ENCODE data around the gene JUP. TPM values are rescaled to one million over a fixed set of nuclear protein-coding genes. Genes with fewer than 3 reads are reported as not detected.

Gene JUP
- total and polyA plus RNA-seq, 10 of the 15 experiments (the other 5 are each of a cell fraction or from before 2014, with no cell fraction given), result 1.5 to 36.3 (median 11.6) TPM

DNA sequence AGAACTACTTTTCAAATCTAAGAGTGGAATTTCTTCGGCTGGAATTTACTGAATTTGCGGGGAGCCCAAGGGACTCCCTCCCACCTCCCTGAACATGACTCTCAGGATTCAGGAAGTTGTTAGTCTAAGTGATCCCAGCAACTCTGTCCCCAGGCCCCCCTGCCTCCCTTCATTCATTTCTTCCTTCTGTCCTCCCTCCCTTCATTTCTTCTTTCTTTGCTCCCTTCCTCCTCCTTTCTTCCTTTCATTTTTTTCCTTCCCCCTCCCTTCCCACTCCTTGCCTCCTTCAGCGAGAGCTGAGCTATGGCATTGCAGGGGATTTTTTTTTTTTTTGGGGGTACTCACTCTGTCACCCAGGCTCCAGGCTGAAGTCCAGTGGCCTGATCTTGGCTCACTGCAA lies 10.9 kb upstream of the JUP start (continued):
- TF ChIP-seq, protein P1, sequence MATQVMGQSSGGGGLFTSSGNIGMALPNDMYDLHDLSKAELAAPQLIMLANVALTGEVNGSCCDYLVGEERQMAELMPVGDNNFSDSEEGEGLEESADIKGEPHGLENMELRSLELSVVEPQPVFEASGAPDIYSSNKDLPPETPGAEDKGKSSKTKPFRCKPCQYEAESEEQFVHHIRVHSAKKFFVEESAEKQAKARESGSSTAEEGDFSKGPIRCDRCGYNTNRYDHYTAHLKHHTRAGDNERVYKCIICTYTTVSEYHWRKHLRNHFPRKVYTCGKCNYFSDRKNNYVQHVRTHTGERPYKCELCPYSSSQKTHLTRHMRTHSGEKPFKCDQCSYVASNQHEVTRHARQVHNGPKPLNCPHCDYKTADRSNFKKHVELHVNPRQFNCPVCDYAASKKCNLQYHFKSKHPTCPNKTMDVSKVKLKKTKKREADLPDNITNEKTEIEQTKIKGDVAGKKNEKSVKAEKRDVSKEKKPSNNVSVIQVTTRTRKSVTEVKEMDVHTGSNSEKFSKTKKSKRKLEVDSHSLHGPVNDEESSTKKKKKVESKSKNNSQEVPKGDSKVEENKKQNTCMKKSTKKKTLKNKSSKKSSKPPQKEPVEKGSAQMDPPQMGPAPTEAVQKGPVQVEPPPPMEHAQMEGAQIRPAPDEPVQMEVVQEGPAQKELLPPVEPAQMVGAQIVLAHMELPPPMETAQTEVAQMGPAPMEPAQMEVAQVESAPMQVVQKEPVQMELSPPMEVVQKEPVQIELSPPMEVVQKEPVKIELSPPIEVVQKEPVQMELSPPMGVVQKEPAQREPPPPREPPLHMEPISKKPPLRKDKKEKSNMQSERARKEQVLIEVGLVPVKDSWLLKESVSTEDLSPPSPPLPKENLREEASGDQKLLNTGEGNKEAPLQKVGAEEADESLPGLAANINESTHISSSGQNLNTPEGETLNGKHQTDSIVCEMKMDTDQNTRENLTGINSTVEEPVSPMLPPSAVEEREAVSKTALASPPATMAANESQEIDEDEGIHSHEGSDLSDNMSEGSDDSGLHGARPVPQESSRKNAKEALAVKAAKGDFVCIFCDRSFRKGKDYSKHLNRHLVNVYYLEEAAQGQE (IDR thresholded peaks at IDR 0.05; ENCODE audit: low read depth, low read length), result no peak

DNA sequence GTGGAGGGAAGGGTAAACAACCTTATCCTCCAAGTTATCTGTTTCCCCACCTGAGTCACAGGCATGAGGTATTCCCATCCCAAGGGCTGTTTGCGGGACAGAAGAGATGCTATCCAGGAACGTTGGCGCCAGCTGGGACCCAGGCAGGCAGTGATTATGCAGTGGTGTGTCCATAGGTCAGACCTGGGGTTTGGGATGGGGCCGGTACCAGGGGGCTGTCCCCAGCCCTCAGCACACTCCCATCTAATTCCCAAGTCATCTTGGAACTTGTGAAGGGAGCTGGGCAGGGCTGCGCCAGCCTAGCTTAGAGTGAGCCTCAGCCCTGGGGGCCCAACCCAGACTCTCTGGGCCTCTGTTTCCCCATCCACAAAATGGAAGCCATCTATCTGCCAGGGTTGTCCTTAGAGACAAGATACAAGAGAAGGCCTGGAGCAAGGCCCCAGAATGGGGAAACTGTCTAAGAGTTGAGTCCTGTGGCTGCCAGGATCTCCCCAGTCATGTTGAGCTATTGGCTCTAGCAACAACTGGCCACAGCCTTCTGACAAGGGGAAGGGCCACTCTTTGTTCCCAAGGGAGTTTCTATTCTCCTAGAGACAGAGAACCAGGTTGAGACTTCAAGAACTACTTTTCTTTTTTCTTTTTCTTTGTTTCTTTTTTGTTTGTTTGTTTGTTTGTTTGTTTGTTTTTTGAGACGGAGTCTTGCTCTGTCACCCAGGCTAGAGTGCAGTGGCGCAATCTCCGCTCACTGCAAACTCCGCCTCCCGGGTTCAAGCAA lies 9.8 kb upstream of the JUP start:
- no peak overlapping the region for H3K4me2 ChIP-seq (ENCODE audit: control insufficient read depth, insufficient read depth)
- CTCF ChIA-PET, result interaction anchor here (0.5 to 0.9 kb wide), 2 partner anchors 10 to 65 kb away, joined by 4 to 5 read pairs; partner anchors contain the start of gene JUP
- H3K9ac ChIP-seq (ENCODE audit: control insufficient read depth, insufficient read depth, low read length), result no peak overlapping the region
- FAIRE-seq (no peak), DNase-seq (ENCODE audit: low read depth, low spot score) (no peak), ATAC-seq (no peak)
- RAD21 ChIA-PET (ENCODE audit: unreplicated experiment), result interaction anchor here (0.9 kb wide), 1 partner anchor 100 kb away, joined by 4 read pairs; no protein-coding TSS in a partner anchor
- no peaks in the 10 kb centered on the region for H3K4me1 ChIP-seq (ENCODE audit: control insufficient read depth, insufficient read depth, low read length)
- no peaks in the 10 kb centered on the region for H4K20me1 ChIP-seq (ENCODE audit: control insufficient read depth, insufficient read depth)
- no peaks in the 10 kb centered on the region for H3K9me3 ChIP-seq (replicated peaks; ENCODE audit: control insufficient read depth, insufficient read depth, low read length)
- H2AFZ ChIP-seq (ENCODE audit: control insufficient read depth, low read depth, low read length), result no peak overlapping the region
- no peak overlapping the region for H3K27ac ChIP-seq (ENCODE audit: control insufficient read depth, insufficient read depth)
- SMC1A ChIA-PET (ENCODE audit: uncharacterized antibody, unreplicated experiment), result interaction anchor here (1.0 kb wide), 1 partner anchor 9 kb away, joined by 3 read pairs; the partner anchor contains the start of gene JUP
- intact Hi-C loops (cut with micrococcal nuclease; ENCODE audit: unreplicated experiment) (no loop called here), in situ Hi-C loops (cut with MboI) (no loop called here)
- POLR2A ChIA-PET, result no interaction called here
- no peaks in the 10 kb centered on the region for H3K36me3 ChIP-seq (ENCODE audit: control insufficient read depth in 2 of 2, insufficient read depth in 2 of 2, low read length in 1 of 2)
- no peak overlapping the region for H3K4me3 ChIP-seq
- no peaks in the 10 kb centered on the region for H3K79me2 ChIP-seq (ENCODE audit: control insufficient read depth, insufficient read depth, low read length)
- 60% methylated on average over 10 of the region's 10 CpGs for WGBS (ENCODE audit: insufficient coverage, insufficient replicate concordance, low lambda C conversion rate, missing lambda C conversion rate)
- H3K27me3 ChIP-seq (replicated peaks in 1 of 2; ENCODE audit: control insufficient read depth in 2 of 2, insufficient read depth in 2 of 2, low read length in 1 of 2), result no peaks in the 10 kb centered on the region
- no TSS peak for BruUV-seq (replicated peaks)
- TF ChIP-seq MEF2B (IDR thresholded peaks at IDR 0.05; ENCODE audit: partially characterized antibody, poor library complexity, severe bottlenecking) (no peak), NFXL1 (IDR thresholded peaks at IDR 0.05; ENCODE audit: borderline replicate concordance) (no peak), SMAD5 (IDR thresholded peaks at IDR 0.05; ENCODE audit: low read depth) (no peak), ETV6 (conservative IDR thresholded peaks at IDR 0.05 in 1 of 2, IDR thresholded peaks at IDR 0.05 in 1 of 2; ENCODE audit: borderline replicate concordance in 1 of 2, low read depth in 1 of 2) (no peak), CHD1 (IDR thresholded peaks at IDR 0.05; ENCODE audit: low read depth, low read length) (no peak), SMAD1 (IDR thresholded peaks at IDR 0.05; ENCODE audit: low read depth, partially characterized antibody) (no peak), IRF4 (IDR thresholded peaks at IDR 0.05; ENCODE audit: low read depth, low read length) (no peak)
- TF ChIP-seq, protein P2, sequence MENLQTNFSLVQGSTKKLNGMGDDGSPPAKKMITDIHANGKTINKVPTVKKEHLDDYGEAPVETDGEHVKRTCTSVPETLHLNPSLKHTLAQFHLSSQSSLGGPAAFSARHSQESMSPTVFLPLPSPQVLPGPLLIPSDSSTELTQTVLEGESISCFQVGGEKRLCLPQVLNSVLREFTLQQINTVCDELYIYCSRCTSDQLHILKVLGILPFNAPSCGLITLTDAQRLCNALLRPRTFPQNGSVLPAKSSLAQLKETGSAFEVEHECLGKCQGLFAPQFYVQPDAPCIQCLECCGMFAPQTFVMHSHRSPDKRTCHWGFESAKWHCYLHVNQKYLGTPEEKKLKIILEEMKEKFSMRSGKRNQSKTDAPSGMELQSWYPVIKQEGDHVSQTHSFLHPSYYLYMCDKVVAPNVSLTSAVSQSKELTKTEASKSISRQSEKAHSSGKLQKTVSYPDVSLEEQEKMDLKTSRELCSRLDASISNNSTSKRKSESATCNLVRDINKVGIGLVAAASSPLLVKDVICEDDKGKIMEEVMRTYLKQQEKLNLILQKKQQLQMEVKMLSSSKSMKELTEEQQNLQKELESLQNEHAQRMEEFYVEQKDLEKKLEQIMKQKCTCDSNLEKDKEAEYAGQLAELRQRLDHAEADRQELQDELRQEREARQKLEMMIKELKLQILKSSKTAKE (IDR thresholded peaks at IDR 0.05; ENCODE audit: low read depth, poor library complexity, severe bottlenecking), result no peak
- TF ChIP-seq, protein P3, sequence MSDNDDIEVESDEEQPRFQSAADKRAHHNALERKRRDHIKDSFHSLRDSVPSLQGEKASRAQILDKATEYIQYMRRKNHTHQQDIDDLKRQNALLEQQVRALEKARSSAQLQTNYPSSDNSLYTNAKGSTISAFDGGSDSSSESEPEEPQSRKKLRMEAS (IDR thresholded peaks at IDR 0.05; ENCODE audit: low read depth, low read length), result no peak
- TF ChIP-seq, protein P4, sequence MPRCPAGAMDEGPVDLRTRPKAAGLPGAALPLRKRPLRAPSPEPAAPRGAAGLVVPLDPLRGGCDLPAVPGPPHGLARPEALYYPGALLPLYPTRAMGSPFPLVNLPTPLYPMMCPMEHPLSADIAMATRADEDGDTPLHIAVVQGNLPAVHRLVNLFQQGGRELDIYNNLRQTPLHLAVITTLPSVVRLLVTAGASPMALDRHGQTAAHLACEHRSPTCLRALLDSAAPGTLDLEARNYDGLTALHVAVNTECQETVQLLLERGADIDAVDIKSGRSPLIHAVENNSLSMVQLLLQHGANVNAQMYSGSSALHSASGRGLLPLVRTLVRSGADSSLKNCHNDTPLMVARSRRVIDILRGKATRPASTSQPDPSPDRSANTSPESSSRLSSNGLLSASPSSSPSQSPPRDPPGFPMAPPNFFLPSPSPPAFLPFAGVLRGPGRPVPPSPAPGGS (IDR thresholded peaks at IDR 0.05; ENCODE audit: borderline replicate concordance, insufficient read depth, low read depth, low read length, poor library complexity, severe bottlenecking), result no peak

Measured in GM12878 (cell line).